HFF-Myc (cell line): ENCODE results near the gene RETSAT.

Source experiments
- DNase-seq: peaks from one replicate; pipeline ENCODE4 v3.0.0-alpha.2; 2011; ENCODE audit warnings: low read depth; ENCODE audit errors: extremely low read depth
- H3K4me3 ChIP-seq: replicated peaks from 2 replicates; pipeline ENCODE4 v1.5.1; 2011; ENCODE audit warnings: low read depth, mild to moderate bottlenecking, control low read depth, low read length
- CTCF ChIP-seq: IDR thresholded peaks from 2 replicates; pipeline ENCODE4 v1.5.1; 2012; ENCODE audit warnings: mild to moderate bottlenecking, low read depth, low read length, control low read depth; ENCODE audit errors: missing control alignments

RETSAT gene

GRCh38 chr2:85354286-85355072 is at the start of gene RETSAT, which contains the start of gene ELMOD3:
RETSAT (minus strand) TSS chr2:85354528; CDS start chr2:85354507, 21 bp downstream.
ELMOD3 (plus strand) TSS chr2:85354769; CDS start chr2:85357199, 2,430 bp downstream.
- DNase-seq: peak; percentile 99
- peak within 1 kb of the TSS; percentile 91 for H3K4me3 ChIP-seq
- no peak for TF ChIP-seq CTCF

GRCh38 chr2:85401844-85402243 is 47.5 kb upstream of the RETSAT start:
- H3K4me3 ChIP-seq: no peak overlapping the region
- TF ChIP-seq CTCF: no peak
- DNase-seq: no peak

- no peak for TF ChIP-seq CTCF
- DNase-seq: no peak
- no peak overlapping the region for H3K4me3 ChIP-seq
These were observed 47.1 kb upstream of the RETSAT start for GRCh38 chr2:85401464-85401805.

GRCh38 chr2:85400541-85401463 is 46.5 kb upstream of the RETSAT start:
- no peak overlapping the region for H3K4me3 ChIP-seq
- TF ChIP-seq CTCF: no peak
- no peak for DNase-seq

GRCh38 chr2:85400023-85400422 is 45.7 kb upstream of the RETSAT start:
- H3K4me3 ChIP-seq: no peak overlapping the region
- no peak for DNase-seq
- no peak for TF ChIP-seq CTCF

- H3K4me3 ChIP-seq: no peak overlapping the region
These were observed 44.8 kb upstream of the RETSAT start for GRCh38 chr2:85399183-85399455.

More at GRCh38 chr2:85399183-85399455, 44.8 kb upstream of the RETSAT start:
- TF ChIP-seq CTCF: no peak
- DNase-seq: no peak
